ENCODE data around the gene CYB5B.

GRCh38 chr16:69501956-69502745 lies 77.7 kb downstream of the CYB5B start:
- TF ChIP-seq TAF1 (conservative IDR thresholded peaks at IDR 0.05) (no peak), CTCF (IDR thresholded peaks at IDR 0.05; ENCODE audit: low read depth, low read length, missing input control) (no peak), RAD21 (IDR thresholded peaks at IDR 0.05) (no peak), MAX (IDR thresholded peaks at IDR 0.05) (no peak), HNF4A (conservative IDR thresholded peaks at IDR 0.05) (no peak), ZBTB33 (IDR thresholded peaks at IDR 0.05) (no peak), JUND (IDR thresholded peaks at IDR 0.05) (no peak), SP1 (IDR thresholded peaks at IDR 0.05) (no peak), YY1 (IDR thresholded peaks at IDR 0.05) (no peak), GABPA (IDR thresholded peaks at IDR 0.05 in 1 of 2, conservative IDR thresholded peaks at IDR 0.05 in 1 of 2) (no peak), REST (IDR thresholded peaks at IDR 0.05) (no peak), ATF3 (IDR thresholded peaks at IDR 0.05) (no peak)

All from liver (tissue), 3 donors.